ENCODE measurements around the gene SPOCK1. TPM values are rescaled to one million over a fixed set of nuclear protein-coding genes. Genes with fewer than 3 reads are reported as not detected.
A peak's percentile ranks its signal among the peaks of the same experiment; 100 is the strongest.

The SPOCK1 gene
- total RNA-seq, 1 donor from 2014 or later, result 900 TPM

GRCh38 chr5:137051161-137051560 is 448.0 kb downstream of the SPOCK1 start:
- peak; percentile 29 for TF ChIP-seq CTCF (IDR thresholded peaks at IDR 0.05)
- no peaks in the 10 kb centered on the region for H3K9me3 Mint-ChIP-seq (ENCODE audit: unreplicated experiment)
- no peak overlapping the region for H3K27ac Mint-ChIP-seq (ENCODE audit: unreplicated experiment)
- H3K36me3 Mint-ChIP-seq (ENCODE audit: unreplicated experiment), result peaks cover 3% of the 10 kb centered on the region
- peaks cover 6% of the 10 kb centered on the region for H3K4me1 Mint-ChIP-seq (ENCODE audit: unreplicated experiment)
- no peak overlapping the region for H3K4me3 Mint-ChIP-seq (ENCODE audit: unreplicated experiment)
- H3K27me3 Mint-ChIP-seq (ENCODE audit: unreplicated experiment), result no peaks in the 10 kb centered on the region
- DNase-seq (ENCODE audit: extremely low spot score, unreplicated experiment), result no peak

GRCh38 chr5:137040641-137041340 is 458.3 kb downstream of the SPOCK1 start:
- Mint-ChIP-seq H3K4me1 (ENCODE audit: unreplicated experiment) (peaks cover 17% of the 10 kb centered on the region), H3K27ac (ENCODE audit: unreplicated experiment) (no peak overlapping the region), H3K36me3 (ENCODE audit: unreplicated experiment) (peaks cover 8% of the 10 kb centered on the region), H3K9me3 (ENCODE audit: unreplicated experiment) (peaks cover 17% of the 10 kb centered on the region), H3K27me3 (ENCODE audit: unreplicated experiment) (no peaks in the 10 kb centered on the region), H3K4me3 (ENCODE audit: unreplicated experiment) (no peak overlapping the region)
- no peak for TF ChIP-seq CTCF (IDR thresholded peaks at IDR 0.05)
- DNase-seq (ENCODE audit: extremely low spot score, unreplicated experiment), result no peak

- Mint-ChIP-seq H3K36me3 (ENCODE audit: unreplicated experiment) (peaks cover 8% of the 10 kb centered on the region), H3K9me3 (ENCODE audit: unreplicated experiment) (peaks cover 17% of the 10 kb centered on the region), H3K4me3 (ENCODE audit: unreplicated experiment) (no peak overlapping the region), H3K4me1 (ENCODE audit: unreplicated experiment) (peaks cover 17% of the 10 kb centered on the region), H3K27me3 (ENCODE audit: unreplicated experiment) (no peaks in the 10 kb centered on the region), H3K27ac (ENCODE audit: unreplicated experiment) (no peak overlapping the region)
- no peak for TF ChIP-seq CTCF (IDR thresholded peaks at IDR 0.05)
- no peak for DNase-seq (ENCODE audit: extremely low spot score, unreplicated experiment)
Measured at GRCh38 chr5:137040024-137040423, 459.1 kb downstream of the SPOCK1 start.

GRCh38 chr5:137037848-137038247 is 461.3 kb downstream of the SPOCK1 start:
- Mint-ChIP-seq H3K36me3 (ENCODE audit: unreplicated experiment) (peaks cover 16% of the 10 kb centered on the region), H3K27me3 (ENCODE audit: unreplicated experiment) (no peaks in the 10 kb centered on the region), H3K9me3 (ENCODE audit: unreplicated experiment) (peaks cover 10% of the 10 kb centered on the region), H3K4me3 (ENCODE audit: unreplicated experiment) (no peak overlapping the region), H3K27ac (ENCODE audit: unreplicated experiment) (no peak overlapping the region), H3K4me1 (ENCODE audit: unreplicated experiment) (peaks cover 17% of the 10 kb centered on the region)
- no peak for TF ChIP-seq CTCF (IDR thresholded peaks at IDR 0.05)
- no peak for DNase-seq (ENCODE audit: extremely low spot score, unreplicated experiment)

- Mint-ChIP-seq H3K27me3 (ENCODE audit: unreplicated experiment) (no peaks in the 10 kb centered on the region), H3K36me3 (ENCODE audit: unreplicated experiment) (peaks cover 9% of the 10 kb centered on the region), H3K4me3 (ENCODE audit: unreplicated experiment) (no peak overlapping the region), H3K9me3 (ENCODE audit: unreplicated experiment) (no peaks in the 10 kb centered on the region), H3K27ac (ENCODE audit: unreplicated experiment) (no peak overlapping the region), H3K4me1 (ENCODE audit: unreplicated experiment) (peaks cover 17% of the 10 kb centered on the region)
- DNase-seq (ENCODE audit: extremely low spot score, unreplicated experiment), result no peak
- TF ChIP-seq CTCF (IDR thresholded peaks at IDR 0.05), result no peak
Measured at GRCh38 chr5:137036640-137037039, 462.5 kb downstream of the SPOCK1 start.

All from osteocyte (in vitro differentiated cells).